Endodermal cell (in vitro differentiated cells): Measurements from ENCODE around the gene ZBTB39. TPM values are rescaled to one million over a fixed set of nuclear protein-coding genes. Genes with fewer than 3 reads are reported as not detected.
"Not testable (repeated sequence)": the region's sequence is repeated elsewhere in the genome, so short reads cannot be mapped to it uniquely, and the experiment has no call there.

ENCODE experiments used
- DNase-seq: peaks from one replicate; pipeline ENCODE4 v3.0.0-alpha.2; 2017
- H3K27ac ChIP-seq: 2 replicates; pipeline ENCODE4 v1.5.1; 2013; ENCODE audit warnings: mild to moderate bottlenecking, low read depth, low read length, moderate library complexity
- H3K27me3 ChIP-seq: 2 replicates; pipeline ENCODE4 v1.6.1; 2013; ENCODE audit warnings: mild to moderate bottlenecking, low read length, moderate library complexity; ENCODE audit not compliant: insufficient read depth, control insufficient read depth, poor library complexity, severe bottlenecking
- H3K36me3 ChIP-seq: 2 replicates; pipeline ENCODE4 v1.7.0; 2013; ENCODE audit warnings: mild to moderate bottlenecking, low read length, moderate library complexity; ENCODE audit not compliant: control insufficient read depth, insufficient read depth
- H3K4me1 ChIP-seq: one replicate; pipeline ENCODE4 v1.7.0; 2013; ENCODE audit warnings: low read length; ENCODE audit not compliant: control insufficient read depth, insufficient read depth
- H3K4me3 ChIP-seq: 2 replicates; pipeline ENCODE4 v1.5.1; 2013; ENCODE audit warnings: mild to moderate bottlenecking, low read length, moderate library complexity
- H3K9ac ChIP-seq: 2 replicates; pipeline ENCODE4 v1.6.1; 2013; ENCODE audit warnings: mild to moderate bottlenecking, low read length, moderate library complexity; ENCODE audit not compliant: poor library complexity, severe bottlenecking; ENCODE audit errors: extremely low read depth
- H3K9me3 ChIP-seq: 2 replicates; pipeline ENCODE4 v1.6.1; 2013; ENCODE audit warnings: mild to moderate bottlenecking, low read length, moderate library complexity; ENCODE audit not compliant: control insufficient read depth
- H3K27ac Mint-ChIP-seq: 2 replicates; pipeline ENCODE4 v1.8.0; 2020; ENCODE audit warnings: mixed read lengths
- H3K27me3 Mint-ChIP-seq: 2 replicates; pipeline ENCODE4 v1.8.0; 2021; ENCODE audit warnings: mild to moderate bottlenecking, mixed read lengths; ENCODE audit not compliant: insufficient read depth
- H3K36me3 Mint-ChIP-seq: 2 replicates; pipeline ENCODE4 v1.8.0; 2020; ENCODE audit warnings: low read depth, mixed read lengths
- H3K4me1 Mint-ChIP-seq: 2 replicates; pipeline ENCODE4 v1.8.0; 2020; ENCODE audit warnings: mixed read lengths
- H3K4me3 Mint-ChIP-seq: 2 replicates; pipeline ENCODE4 v1.8.0; 2020; ENCODE audit warnings: mild to moderate bottlenecking, moderate library complexity, mixed read lengths
- H3K9me3 Mint-ChIP-seq: 2 replicates; pipeline ENCODE4 v1.8.0; 2020; ENCODE audit warnings: mild to moderate bottlenecking, mixed read lengths
- CTCF ChIP-seq: fragments of 200-600 bp; sonication (generic); conservative IDR thresholded peaks from 2 replicates; pipeline ENCODE4 v1.5.0; 2021; ENCODE audit warnings: antibody characterized with exemption, mild to moderate bottlenecking
- WGBS, 2 experiments: methylation state at CpG; one replicate each; pipeline versions ENCODE4 v1.1.5 to v1.1.7; 2013; ENCODE audit warnings: missing lambda C conversion rate in 2 of 2, mixed read lengths in 1 of 2; ENCODE audit not compliant: insufficient coverage in 1 of 2, insufficient read length in 1 of 2; 5-methylcytosine and 5-hydroxymethylcytosine counted together
- total RNA-seq, 2 donors: library from RNA; stranded (reverse); fragmentation: NEBNext Ultra II Directional in 1 of 2; extraction: Animal tissue kit (Norgen Biotek cat#: 25700) in 1 of 2; gene quantifications; 2 replicates in 1 of 2; 3 replicates in 1 of 2; pipeline ENCODE4 v1.2.1, GENCODE V29; 2021

The ZBTB39 gene
- total RNA-seq, 2 donors from 2014 or later = 22.1 to 25.7 TPM

DNA sequence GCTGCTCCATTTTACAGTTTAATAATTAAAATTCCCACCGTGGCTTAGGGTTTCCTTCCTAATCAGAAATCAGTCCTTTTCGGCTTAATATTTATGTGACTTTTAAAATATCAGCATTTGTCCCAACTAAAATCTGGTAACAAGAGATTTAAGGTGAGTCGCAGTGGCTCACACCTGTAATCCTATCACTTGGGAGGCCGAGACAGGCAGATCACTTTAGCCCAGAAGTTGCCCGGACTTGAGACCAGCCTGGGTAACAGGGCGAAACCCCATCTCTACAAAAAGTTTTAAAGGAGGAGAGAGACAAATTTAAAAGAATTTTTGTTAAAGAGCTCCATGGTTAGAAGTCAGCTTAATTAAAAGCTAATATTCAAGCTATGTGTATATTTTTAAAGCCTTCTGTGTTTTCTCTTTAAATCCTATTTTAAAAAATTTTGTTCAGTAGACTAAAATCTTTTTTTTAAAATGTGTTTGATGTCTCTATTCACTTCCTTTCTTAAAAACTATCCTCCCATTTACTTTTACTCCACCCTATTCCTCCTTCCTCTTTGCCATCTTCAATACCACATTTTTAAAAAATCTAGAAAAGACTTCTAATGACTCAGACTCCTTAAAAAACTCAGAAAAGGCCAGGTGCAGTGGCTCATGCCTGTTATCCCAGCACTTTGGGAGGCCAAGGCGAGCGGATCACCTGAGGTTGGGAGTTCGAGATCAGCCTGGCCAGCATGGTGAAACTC lies 13.8 kb upstream of the ZBTB39 start:
- TF ChIP-seq CTCF = no peak
- no peak for DNase-seq
- Mint-ChIP-seq H3K27ac (no peak overlapping the region), H3K36me3 (no peaks in the 10 kb centered on the region), H3K4me3 (no peak overlapping the region), H3K27me3 (peaks cover 3% of the 10 kb centered on the region), H3K9me3 (no peaks in the 10 kb centered on the region), H3K4me1 (peaks cover 7% of the 10 kb centered on the region)
- Histone ChIP-seq H3K36me3 (no peaks in the 10 kb centered on the region), H3K4me1 (no peaks in the 10 kb centered on the region), H3K27me3 (no peaks in the 10 kb centered on the region), H3K4me3 (no peak overlapping the region), H3K27ac (no peak overlapping the region), H3K9ac (no peak overlapping the region), H3K9me3 (no peaks in the 10 kb centered on the region)
- WGBS, 2 experiments = 82 to 88% methylated on average over 8 to 9 of the region's 9 CpGs

DNA sequence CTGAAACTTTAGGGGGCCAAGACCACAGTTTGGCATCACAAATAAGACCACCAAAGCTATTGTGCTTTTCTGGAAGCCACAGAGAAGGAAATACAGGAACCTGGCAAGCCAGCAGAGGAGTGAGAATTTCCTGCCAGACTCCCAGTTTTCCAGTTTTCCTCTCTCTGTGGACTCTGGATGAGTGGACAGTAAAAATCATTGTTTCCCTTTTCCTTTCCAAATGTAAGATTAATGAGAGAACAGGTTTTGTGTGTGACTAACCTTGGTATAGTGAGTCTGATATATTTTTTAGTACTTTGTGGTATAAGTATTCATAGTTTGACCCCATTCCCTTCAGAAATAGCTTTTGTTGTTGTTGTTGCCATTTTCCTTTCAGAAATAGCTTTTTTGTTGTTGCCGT lies 12.6 kb upstream of the ZBTB39 start:
- no peak overlapping the region for H3K27ac ChIP-seq
- Mint-ChIP-seq H3K4me1 (peaks cover 7% of the 10 kb centered on the region), H3K9me3 (no peaks in the 10 kb centered on the region), H3K4me3 (no peak overlapping the region), H3K27me3 (peaks cover 5% of the 10 kb centered on the region), H3K27ac (no peak overlapping the region), H3K36me3 (no peaks in the 10 kb centered on the region)
- H3K27me3 ChIP-seq = peaks cover 6% of the 10 kb centered on the region
- no peak overlapping the region for H3K4me3 ChIP-seq
- WGBS, 2 experiments = 95% methylated on average over 1 of the region's 1 CpG; no CpG with 5 or more reads in 1 of the 2 experiments
- H3K9ac ChIP-seq = no peak overlapping the region
- H3K9me3 ChIP-seq = no peaks in the 10 kb centered on the region
- H3K36me3 ChIP-seq = no peaks in the 10 kb centered on the region
- no peak for TF ChIP-seq CTCF
- no peak for DNase-seq
- H3K4me1 ChIP-seq = no peaks in the 10 kb centered on the region

DNA sequence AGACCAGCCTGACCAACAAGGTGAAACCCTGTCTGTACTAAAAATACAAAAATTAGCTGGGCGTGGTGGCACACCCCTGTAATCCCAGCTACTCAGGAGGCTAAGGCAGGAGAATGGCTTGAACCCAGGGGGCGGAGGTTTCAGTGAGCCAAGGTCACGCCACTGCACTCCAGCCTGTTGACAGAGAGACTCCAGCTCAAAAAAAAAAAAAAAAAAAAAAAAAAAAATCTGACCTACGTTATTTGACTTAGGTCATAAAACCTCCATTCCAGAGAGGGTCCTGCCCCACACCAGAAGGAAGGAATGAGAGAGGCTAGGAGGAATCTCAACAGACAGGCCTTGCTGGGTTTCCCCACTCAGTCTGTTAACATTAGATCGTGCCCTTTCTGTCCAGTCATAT lies 12.0 kb upstream of the ZBTB39 start:
- not testable (repeated sequence) for H3K4me3 Mint-ChIP-seq
- 91% methylated on average over 2 to 5 of the region's 5 CpGs for WGBS, 2 experiments

More for the DNA sequence above, 12.0 kb upstream of the ZBTB39 start:
- not testable (repeated sequence) for DNase-seq, H3K36me3 Mint-ChIP-seq, H3K9me3 ChIP-seq, H3K27me3 Mint-ChIP-seq, H3K36me3 ChIP-seq, H3K9ac ChIP-seq, H3K4me1 ChIP-seq, H3K9me3 Mint-ChIP-seq, H3K27ac ChIP-seq, H3K27ac Mint-ChIP-seq, H3K4me3 ChIP-seq, H3K4me1 Mint-ChIP-seq
- H3K27me3 ChIP-seq = peaks cover 12% of the 10 kb centered on the region
